OCI-LY1 (cell line): ENCODE data around the gene TRIOBP.
A peak's percentile ranks its signal among the peaks of the same experiment; 100 is the strongest.

ENCODE experiments used
- CTCF ChIP-seq: fragments of 200-600 bp; sonication (generic), shearing (Covaris generic); IDR thresholded peaks from 2 replicates; pipeline ENCODE4 v1.5.1; 2017; ENCODE audit warnings: mild to moderate bottlenecking, antibody characterized with exemption, low read length, moderate library complexity, mixed read lengths
- EZH2 ChIP-seq: fragments of 200-600 bp; sonication (generic), shearing (Covaris generic); IDR thresholded peaks from 2 replicates; pipeline ENCODE4 v1.8.0; 2017; ENCODE audit warnings: borderline replicate concordance, mixed run types, mild to moderate bottlenecking, antibody characterized with exemption, low read length, moderate library complexity, mixed read lengths

GRCh38 chr22:37672206-37672919 lies 24.5 kb upstream of the TRIOBP start:
- peak; percentile 20; the same call in 1 of the 2 replicates for TF ChIP-seq CTCF
- TF ChIP-seq EZH2, result no peak
